Activated CD8-positive, alpha-beta memory T cell treated with anti-CD3 and anti-CD28 coated beads, Interleukin-2, amount 10 ng/mL, durations not matched to agents 7 days and 5 days (primary cell): ENCODE measurements around the gene ACACA. TPM values are rescaled to one million over a fixed set of nuclear protein-coding genes. Genes with fewer than 3 reads are reported as not detected.

ENCODE experiments used
- ATAC-seq: fragments of 150-1000 bp; cut with Tn5 transposase; one replicate; pipeline ENCODE4 v1.10.0; 2021; ENCODE audit warnings: moderate library complexity
- CTCF ChIA-PET: fragments of 350-600 bp; sonication (Branson Sonifier 250); formaldehyde crosslinking; loops from one replicate; lab custom pipeline; 2021; ENCODE audit warnings: antibody characterized with exemption; lab: Charles Lee
- DNase-seq: peaks from one replicate; pipeline ENCODE4 v3.0.0-alpha.2; 2020
- H3K27ac Mint-ChIP-seq: one replicate; pipeline ENCODE4 v1.8.0; 2021; ENCODE audit warnings: mild to moderate bottlenecking, mixed read lengths
- H3K27me3 Mint-ChIP-seq: one replicate; pipeline ENCODE4 v1.8.0; 2021; ENCODE audit warnings: mixed read lengths
- H3K36me3 Mint-ChIP-seq: one replicate; pipeline ENCODE4 v1.8.0; 2021; ENCODE audit warnings: mild to moderate bottlenecking, mixed read lengths
- H3K4me1 Mint-ChIP-seq: one replicate; pipeline ENCODE4 v1.8.0; 2021; ENCODE audit warnings: mixed read lengths
- H3K4me3 Mint-ChIP-seq: one replicate; pipeline ENCODE4 v1.8.0; 2021; ENCODE audit warnings: mild to moderate bottlenecking, moderate library complexity, mixed read lengths
- H3K9me3 Mint-ChIP-seq: one replicate; pipeline ENCODE4 v1.8.0; 2022; ENCODE audit warnings: low read depth, mixed read lengths
- total RNA-seq, 2 experiments: library from RNA; stranded (reverse); gene quantifications; one replicate each; pipeline ENCODE4 v1.2.3, GENCODE V29; 2021

ACACA gene
- total RNA-seq, 2 experiments from 2014 or later: 55.4 to 69.7 TPM

- DNase-seq (no peak), ATAC-seq (peak; percentile 9)
- CTCF ChIA-PET: interaction anchor here (0.7 to 1.3 kb wide), 2 partner anchors 10 to 490 kb away, joined by 3 to 5 read pairs; partner anchors contain the start of gene MRM1
- Mint-ChIP-seq H3K9me3 (no peaks in the 10 kb centered on the region), H3K27me3 (no peaks in the 10 kb centered on the region), H3K4me1 (peaks cover 60% of the 10 kb centered on the region), H3K4me3 (no peak overlapping the region), H3K27ac (peak overlapping the region; percentile 22), H3K36me3 (peaks cover 17% of the 10 kb centered on the region)
Observed at GRCh38 chr17:37092071-37092470, 314.6 kb downstream of the ACACA start.

- Mint-ChIP-seq H3K27me3 (no peaks in the 10 kb centered on the region), H3K9me3 (no peaks in the 10 kb centered on the region), H3K4me1 (peaks cover 64% of the 10 kb centered on the region), H3K27ac (peak overlapping the region; percentile 91), H3K36me3 (peaks cover 18% of the 10 kb centered on the region), H3K4me3 (no peak overlapping the region)
- CTCF ChIA-PET: interaction anchor here (1.3 to 1.5 kb wide), 2 partner anchors 8 to 43 kb away, joined by 4 read pairs; no protein-coding TSS in a partner anchor
- no peak for ATAC-seq
- DNase-seq: no peak
Observed at GRCh38 chr17:37090941-37091340, 315.7 kb downstream of the ACACA start.

GRCh38 chr17:37089956-37090355 is 316.7 kb downstream of the ACACA start:
- Mint-ChIP-seq H3K36me3 (peaks cover 24% of the 10 kb centered on the region), H3K4me3 (peak overlapping the region; percentile 29), H3K4me1 (peaks cover 69% of the 10 kb centered on the region), H3K27ac (peak overlapping the region; percentile 91), H3K27me3 (no peaks in the 10 kb centered on the region), H3K9me3 (no peaks in the 10 kb centered on the region)
- DNase-seq (peak; percentile 91), ATAC-seq (peak; percentile 95)
- CTCF ChIA-PET: interaction anchor here (0.9 to 2.1 kb wide), 3 partner anchors 9 to 150 kb away, joined by 3 to 10 read pairs (median 4); no protein-coding TSS in a partner anchor

- H3K27ac Mint-ChIP-seq: peak overlapping the region; percentile 91
- H3K36me3 Mint-ChIP-seq: peaks cover 24% of the 10 kb centered on the region
- CTCF ChIA-PET: interaction anchor here (2.1 kb wide), 1 partner anchor 42 kb away, joined by 10 read pairs; no protein-coding TSS in a partner anchor
Observed at GRCh38 chr17:37088913-37089312, 317.7 kb downstream of the ACACA start.

GRCh38 chr17:37088459-37088858 is 318.2 kb downstream of the ACACA start:
- Mint-ChIP-seq H3K4me3 (no peak overlapping the region), H3K9me3 (no peaks in the 10 kb centered on the region), H3K4me1 (peaks cover 64% of the 10 kb centered on the region), H3K36me3 (peaks cover 23% of the 10 kb centered on the region), H3K27ac (peak overlapping the region; percentile 61), H3K27me3 (no peaks in the 10 kb centered on the region)
- DNase-seq (peak; percentile 59), ATAC-seq (peak; percentile 40)
- CTCF ChIA-PET: interaction anchor here (2.1 kb wide), 1 partner anchor 42 kb away, joined by 10 read pairs; no protein-coding TSS in a partner anchor

More at GRCh38 chr17:37088913-37089312, 317.7 kb downstream of the ACACA start:
- Mint-ChIP-seq H3K27me3 (no peaks in the 10 kb centered on the region), H3K4me1 (peaks cover 64% of the 10 kb centered on the region), H3K9me3 (no peaks in the 10 kb centered on the region), H3K4me3 (no peak overlapping the region)
- ATAC-seq: no peak
- no peak for DNase-seq

GRCh38 chr17:37087683-37088082 is 319.0 kb downstream of the ACACA start:
- Mint-ChIP-seq H3K4me3 (no peak overlapping the region), H3K4me1 (peaks cover 64% of the 10 kb centered on the region)

GRCh38 chr17:37086948-37087347 is 319.7 kb downstream of the ACACA start:
- CTCF ChIA-PET: interaction anchor here (1.0 kb wide), 1 partner anchor 39 kb away, joined by 4 read pairs; no protein-coding TSS in a partner anchor
- peaks cover 56% of the 10 kb centered on the region for H3K4me1 Mint-ChIP-seq
- ATAC-seq: no peak
- no peaks in the 10 kb centered on the region for H3K27me3 Mint-ChIP-seq
- peaks cover 23% of the 10 kb centered on the region for H3K36me3 Mint-ChIP-seq
- H3K4me3 Mint-ChIP-seq: no peak overlapping the region
- H3K9me3 Mint-ChIP-seq: no peaks in the 10 kb centered on the region
- H3K27ac Mint-ChIP-seq: peak overlapping the region; percentile 18
- no peak for DNase-seq

More at GRCh38 chr17:37087683-37088082, 319.0 kb downstream of the ACACA start:
- no peak for DNase-seq
- CTCF ChIA-PET: interaction anchor here (1.0 kb wide), 1 partner anchor 40 kb away, joined by 4 read pairs; no protein-coding TSS in a partner anchor
- H3K27ac Mint-ChIP-seq: no peak overlapping the region
- no peaks in the 10 kb centered on the region for H3K27me3 Mint-ChIP-seq
- H3K36me3 Mint-ChIP-seq: peaks cover 23% of the 10 kb centered on the region
- ATAC-seq: no peak
- H3K9me3 Mint-ChIP-seq: no peaks in the 10 kb centered on the region

GRCh38 chr17:37086334-37086733 is 320.3 kb downstream of the ACACA start:
- H3K27me3 Mint-ChIP-seq: no peaks in the 10 kb centered on the region
- H3K27ac Mint-ChIP-seq: no peak overlapping the region
- peaks cover 50% of the 10 kb centered on the region for H3K4me1 Mint-ChIP-seq
- H3K9me3 Mint-ChIP-seq: no peaks in the 10 kb centered on the region
- no peak for ATAC-seq
- DNase-seq: no peak
- peaks cover 23% of the 10 kb centered on the region for H3K36me3 Mint-ChIP-seq
- H3K4me3 Mint-ChIP-seq: no peak overlapping the region
- CTCF ChIA-PET: interaction anchor here (1.5 kb wide), 1 partner anchor 24 kb away, joined by 4 read pairs; no protein-coding TSS in a partner anchor

GRCh38 chr17:37084372-37084771 is 322.3 kb downstream of the ACACA start:
- Mint-ChIP-seq H3K9me3 (no peaks in the 10 kb centered on the region), H3K4me3 (no peak overlapping the region), H3K36me3 (peaks cover 21% of the 10 kb centered on the region), H3K4me1 (peaks cover 31% of the 10 kb centered on the region), H3K27ac (no peak overlapping the region), H3K27me3 (no peaks in the 10 kb centered on the region)
- CTCF ChIA-PET: interaction anchor here (0.9 kb wide), 1 partner anchor 43 kb away, joined by 3 read pairs; no protein-coding TSS in a partner anchor
- DNase-seq (no peak), ATAC-seq (no peak)

GRCh38 chr17:37083456-37083855 is 323.2 kb downstream of the ACACA start:
- no peak overlapping the region for H3K27ac Mint-ChIP-seq
- no peaks in the 10 kb centered on the region for H3K27me3 Mint-ChIP-seq
- CTCF ChIA-PET: no interaction called here
- H3K4me3 Mint-ChIP-seq: no peak overlapping the region
- peaks cover 22% of the 10 kb centered on the region for H3K4me1 Mint-ChIP-seq
- DNase-seq: no peak
- peaks cover 21% of the 10 kb centered on the region for H3K36me3 Mint-ChIP-seq
- ATAC-seq: no peak
- H3K9me3 Mint-ChIP-seq: no peaks in the 10 kb centered on the region

GRCh38 chr17:37082985-37083384 is 323.7 kb downstream of the ACACA start:
- ATAC-seq (no peak), DNase-seq (no peak)
- H3K27ac Mint-ChIP-seq: no peak overlapping the region
- CTCF ChIA-PET: no interaction called here
- peaks cover 21% of the 10 kb centered on the region for H3K36me3 Mint-ChIP-seq
- H3K9me3 Mint-ChIP-seq: no peaks in the 10 kb centered on the region
- H3K4me1 Mint-ChIP-seq: peaks cover 17% of the 10 kb centered on the region
- H3K4me3 Mint-ChIP-seq: no peak overlapping the region
- no peaks in the 10 kb centered on the region for H3K27me3 Mint-ChIP-seq

- H3K4me3 Mint-ChIP-seq: no peak overlapping the region
- no peaks in the 10 kb centered on the region for H3K27me3 Mint-ChIP-seq
- no peak overlapping the region for H3K27ac Mint-ChIP-seq
- H3K4me1 Mint-ChIP-seq: peaks cover 11% of the 10 kb centered on the region
- H3K36me3 Mint-ChIP-seq: peaks cover 17% of the 10 kb centered on the region
- H3K9me3 Mint-ChIP-seq: no peaks in the 10 kb centered on the region
- DNase-seq: no peak
- CTCF ChIA-PET: interaction anchor here (0.5 to 0.8 kb wide), 2 partner anchors 243 to 479 kb away, joined by 3 read pairs; no protein-coding TSS in a partner anchor
- no peak for ATAC-seq
Observed at GRCh38 chr17:37082311-37082860, 324.2 kb downstream of the ACACA start.

GRCh38 chr17:37081287-37081686 is 325.3 kb downstream of the ACACA start:
- no peak overlapping the region for H3K4me3 Mint-ChIP-seq
- no peaks in the 10 kb centered on the region for H3K9me3 Mint-ChIP-seq
- H3K27me3 Mint-ChIP-seq: no peaks in the 10 kb centered on the region
- ATAC-seq (no peak), DNase-seq (no peak)
- CTCF ChIA-PET: interaction anchor here (0.6 to 0.8 kb wide), 2 partner anchors 10 to 478 kb away, joined by 3 read pairs; no protein-coding TSS in a partner anchor
- peaks cover 8% of the 10 kb centered on the region for H3K36me3 Mint-ChIP-seq
- H3K27ac Mint-ChIP-seq: no peak overlapping the region
- H3K4me1 Mint-ChIP-seq: peaks cover 8% of the 10 kb centered on the region

- no peak for ATAC-seq
- Mint-ChIP-seq H3K27me3 (no peaks in the 10 kb centered on the region), H3K4me1 (no peaks in the 10 kb centered on the region), H3K36me3 (no peaks in the 10 kb centered on the region), H3K9me3 (no peaks in the 10 kb centered on the region), H3K27ac (no peak overlapping the region), H3K4me3 (no peak overlapping the region)
- no peak for DNase-seq
- CTCF ChIA-PET: no interaction called here
Observed at GRCh38 chr17:37079735-37080134, 326.9 kb downstream of the ACACA start.
